ENCODE results near the gene TMEM98. TPM values are rescaled to one million over a fixed set of nuclear protein-coding genes. Genes with fewer than 3 reads are reported as not detected.

Gene TMEM98
- total and polyA plus RNA-seq, 9 of the 15 experiments (the other 6 are each of a cell fraction or from before 2014, with no cell fraction given), result 33.5 to 164 (median 84.7) TPM

GRCh38 chr17:32943647-32944191 is 15.8 kb downstream of the TMEM98 start:
- no peaks in the 10 kb centered on the region for H3K27me3 ChIP-seq (ENCODE audit: control insufficient read depth in 2 of 2, insufficient read depth in 2 of 2, low read length in 2 of 2)
- no TSS peak for BruUV-seq (replicated peaks)
- no peak overlapping the region for H3K4me3 ChIP-seq
- 50% methylated on average over 8 of the region's 8 CpGs for WGBS (ENCODE audit: insufficient coverage, low coverage, missing lambda C conversion rate)
- no peak overlapping the region for H3K4me2 ChIP-seq (ENCODE audit: insufficient read depth, low read length)
- no peak overlapping the region for H2AFZ ChIP-seq (ENCODE audit: low read depth, low read length)
- no peak overlapping the region for H3K27ac ChIP-seq (ENCODE audit: extremely low read depth, low read depth, low read length)
- no peaks in the 10 kb centered on the region; the same call in 1 of the 2 replicates for H3K9me3 ChIP-seq (replicated peaks; ENCODE audit: control insufficient read depth, insufficient read depth, low read depth, low read length)
- no peak for DNase-seq (ENCODE audit: extremely low read depth in 1 of 4, low spot score in 3 of 4)
- in situ Hi-C loops (cut with MboI) (no loop called here), intact Hi-C loops (cut with micrococcal nuclease) (no loop called here)
- H3K9ac ChIP-seq (ENCODE audit: insufficient read depth in 1 of 2, low read depth in 2 of 2, low read length in 2 of 2), result no peak overlapping the region
- ChIA-PET CTCF (ENCODE audit: low intra/inter-chr PET ratio) (no interaction called here), POLR2A (interaction anchor here (0.6 to 1.1 kb wide), 3 partner anchors 17 to 138 kb away, joined by 3 read pairs; no protein-coding TSS in a partner anchor)
- no peak for TF ChIP-seq CEBPG (CRISPR knock-in tag; IDR thresholded peaks at IDR 0.05)
- peak in 1 of 2 experiments; percentile 30; a peak in 1 of 4 replicates for TF ChIP-seq CEBPG (tag; conservative IDR thresholded peaks at IDR 0.05 in 1 of 2, IDR thresholded peaks at IDR 0.05 in 1 of 2)
- no peak for TF ChIP-seq ZNF277 (CRISPR knock-in tag; IDR thresholded peaks at IDR 0.05; ENCODE audit: borderline replicate concordance)
- peak; percentile 74 for TF ChIP-seq CEBPB (tag; IDR thresholded peaks at IDR 0.05)
- TF ChIP-seq RFX7 (CRISPR knock-in tag; IDR thresholded peaks at IDR 0.05), result no peak
- no peak for TF ChIP-seq ZBTB12 (CRISPR knock-in tag; IDR thresholded peaks at IDR 0.05)
- TF ChIP-seq ZBTB49 (CRISPR knock-in tag; IDR thresholded peaks at IDR 0.05; ENCODE audit: borderline replicate concordance), result no peak
- TF ChIP-seq HINFP (tag; conservative IDR thresholded peaks at IDR 0.05; ENCODE audit: low read depth), result no peak
- TF ChIP-seq MCM3 (IDR thresholded peaks at IDR 0.05), result no peak
- TF ChIP-seq MAX (CRISPR knock-in tag; IDR thresholded peaks at IDR 0.05), result no peak
- TF ChIP-seq PTRF (tag; IDR thresholded peaks at IDR 0.05), result no peak
- ATAC-seq, result no peak
- H4K20me1 ChIP-seq (replicated peaks; ENCODE audit: control insufficient read depth, insufficient read depth, low read length), result no peaks in the 10 kb centered on the region
- H3K4me1 ChIP-seq (replicated peaks in 1 of 2; ENCODE audit: control insufficient read depth in 2 of 2, insufficient read depth in 2 of 2, low read length in 2 of 2), result peaks cover 0 to 10% of the 10 kb centered on the region in 2 experiments; a peak in 3 of 5 replicates
- peaks cover 23% of the 10 kb centered on the region for H3K36me3 ChIP-seq (ENCODE audit: control insufficient read depth, insufficient read depth, low read length)
- H3K9me1 ChIP-seq (ENCODE audit: control insufficient read depth, insufficient read depth, low read length), result no peaks in the 10 kb centered on the region
- H3K79me2 ChIP-seq (ENCODE audit: control insufficient read depth, insufficient read depth, low read length), result no peaks in the 10 kb centered on the region
- no peak for FAIRE-seq

Data from K562 (cell line).